Measurements from ENCODE around the gene SLC9A7. TPM values are rescaled to one million over a fixed set of nuclear protein-coding genes. Genes with fewer than 3 reads are reported as not detected.

Gene SLC9A7
- total and polyA plus RNA-seq, 2 donors (not counting 3 experiments of a cell fraction or from before 2014, with no cell fraction given) = 4.6 to 7.5 TPM

DNA sequence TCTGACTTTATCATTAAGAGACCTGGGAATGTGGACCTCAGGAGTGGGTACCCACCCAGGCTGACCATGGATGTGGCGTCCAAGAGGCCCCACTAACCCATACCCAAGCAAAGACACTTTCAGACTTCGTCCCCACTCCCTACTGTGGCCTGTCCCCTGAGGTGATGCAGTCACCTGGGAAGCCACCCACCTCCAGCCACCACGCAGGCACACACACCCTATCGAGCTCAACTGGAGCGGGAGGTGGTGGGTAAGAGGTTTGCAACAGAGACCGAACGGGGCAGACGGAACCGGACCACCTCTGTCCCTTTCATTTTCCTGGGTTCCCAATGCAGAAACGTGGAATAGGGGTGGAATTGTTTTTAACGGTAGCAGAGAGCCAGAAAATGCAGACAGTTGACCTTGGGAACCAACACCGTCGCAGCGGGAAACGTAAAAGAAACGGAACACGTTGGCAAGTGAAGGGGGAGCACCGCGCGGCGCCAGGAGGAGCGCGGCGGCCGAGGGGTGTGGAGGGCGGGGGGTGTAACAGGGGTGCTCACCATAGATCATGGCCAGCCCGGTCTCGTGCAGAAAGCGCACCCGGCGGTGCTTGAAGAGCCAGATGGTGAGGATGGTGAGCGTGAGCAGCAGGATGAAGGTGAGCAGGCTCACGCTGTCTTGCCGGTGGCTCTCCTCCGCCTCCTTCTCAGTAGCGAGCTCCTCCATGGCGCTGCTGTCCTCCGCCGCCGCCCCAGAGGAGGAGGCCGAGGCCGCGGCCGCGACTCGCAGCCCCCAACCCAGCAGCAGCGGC lies 559 bp downstream of the SLC9A7 start:
- Histone ChIP-seq H3K4me2 (ENCODE audit: insufficient read depth, low read length) (peak overlapping the region; percentile 65), H2AFZ (ENCODE audit: low read depth, low read length) (peak overlapping the region; percentile 96), H3K27me3 (ENCODE audit: control insufficient read depth in 2 of 2, insufficient read depth in 2 of 2, low read length in 2 of 2) (no peaks in the 10 kb centered on the region), H3K9ac (replicated peaks; ENCODE audit: extremely low read depth, insufficient read depth, low read length) (peak overlapping the region; percentile 26), H3K27ac (ENCODE audit: insufficient read depth, low read depth, low read length) (no peak overlapping the region), H3K4me3 (replicated peaks in 1 of 3; ENCODE audit: insufficient read depth in 1 of 3, low read depth in 1 of 3, low read length in 3 of 3) (peak overlapping the region; percentile 53 to 60 (median 54)), H3K9me1 (replicated peaks; ENCODE audit: control insufficient read depth, extremely low read depth, insufficient read depth, low read length) (no peaks in the 10 kb centered on the region), H3K4me1 (ENCODE audit: control insufficient read depth, extremely low read depth, insufficient read depth, low read length) (peaks cover 13% of the 10 kb centered on the region), H3K79me2 (ENCODE audit: control insufficient read depth, insufficient read depth, low read length) (peaks cover 2% of the 10 kb centered on the region), H4K20me1 (replicated peaks; ENCODE audit: control insufficient read depth, extremely low read depth, insufficient read depth, low read length) (no peaks in the 10 kb centered on the region), H3K36me3 (ENCODE audit: control insufficient read depth in 2 of 2, extremely low read depth in 1 of 2, insufficient read depth in 2 of 2, low read length in 2 of 2) (no peaks in the 10 kb centered on the region), H3K9me3 (replicated peaks; ENCODE audit: control insufficient read depth, insufficient read depth, low read length) (no peaks in the 10 kb centered on the region)
- DNase-seq (ENCODE audit: low read depth, low spot score) (peak; percentile 23), FAIRE-seq (peak; percentile 59)
- no TSS peak for BruUV-seq (replicated peaks)
- ChIA-PET POLR2A (no interaction called here), CTCF (interaction anchor here (0.7 to 4.1 kb wide), 9 partner anchors 9 to 337 kb away, joined by 3 to 70 read pairs (median 4); no protein-coding TSS in a partner anchor)
- dilution Hi-C loops (cut with MboI; ENCODE audit: extremely low pct_ligation_motif_present, low sequenced_read_pairs) (no loop called here), intact Hi-C loops (cut with micrococcal nuclease) (loop anchor here (2.0 to 10.0 kb wide), 3 partner anchors 154 to 334 kb away; partner anchors contain the start of gene JADE3)
- no peak for TF ChIP-seq FOS (IDR thresholded peaks at IDR 0.05; ENCODE audit: borderline replicate concordance, insufficient read depth, low read length)
- TF ChIP-seq EZH2 (IDR thresholded peaks at IDR 0.05; ENCODE audit: borderline replicate concordance, low read depth, low read length, severe bottlenecking) = no peak
- TF ChIP-seq MYC (IDR thresholded peaks at IDR 0.05; ENCODE audit: low read depth, low read length) = no peak
- no peak for TF ChIP-seq GATA2 (IDR thresholded peaks at IDR 0.05; ENCODE audit: insufficient read depth, insufficient read length, low read depth, low read length)
- no peak for TF ChIP-seq POLR2A (IDR thresholded peaks at IDR 0.05; ENCODE audit: low read depth, low read length)
- TF ChIP-seq, protein P1, sequence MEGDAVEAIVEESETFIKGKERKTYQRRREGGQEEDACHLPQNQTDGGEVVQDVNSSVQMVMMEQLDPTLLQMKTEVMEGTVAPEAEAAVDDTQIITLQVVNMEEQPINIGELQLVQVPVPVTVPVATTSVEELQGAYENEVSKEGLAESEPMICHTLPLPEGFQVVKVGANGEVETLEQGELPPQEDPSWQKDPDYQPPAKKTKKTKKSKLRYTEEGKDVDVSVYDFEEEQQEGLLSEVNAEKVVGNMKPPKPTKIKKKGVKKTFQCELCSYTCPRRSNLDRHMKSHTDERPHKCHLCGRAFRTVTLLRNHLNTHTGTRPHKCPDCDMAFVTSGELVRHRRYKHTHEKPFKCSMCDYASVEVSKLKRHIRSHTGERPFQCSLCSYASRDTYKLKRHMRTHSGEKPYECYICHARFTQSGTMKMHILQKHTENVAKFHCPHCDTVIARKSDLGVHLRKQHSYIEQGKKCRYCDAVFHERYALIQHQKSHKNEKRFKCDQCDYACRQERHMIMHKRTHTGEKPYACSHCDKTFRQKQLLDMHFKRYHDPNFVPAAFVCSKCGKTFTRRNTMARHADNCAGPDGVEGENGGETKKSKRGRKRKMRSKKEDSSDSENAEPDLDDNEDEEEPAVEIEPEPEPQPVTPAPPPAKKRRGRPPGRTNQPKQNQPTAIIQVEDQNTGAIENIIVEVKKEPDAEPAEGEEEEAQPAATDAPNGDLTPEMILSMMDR (IDR thresholded peaks at IDR 0.05; ENCODE audit: extremely low read depth in 1 of 2, insufficient read depth in 1 of 2, low read depth in 1 of 2, low read length in 2 of 2) = no peak
- no peak for TF ChIP-seq JUN (IDR thresholded peaks at IDR 0.05; ENCODE audit: borderline replicate concordance, insufficient read depth, insufficient read length, low read depth)
- TF ChIP-seq, protein P2, sequence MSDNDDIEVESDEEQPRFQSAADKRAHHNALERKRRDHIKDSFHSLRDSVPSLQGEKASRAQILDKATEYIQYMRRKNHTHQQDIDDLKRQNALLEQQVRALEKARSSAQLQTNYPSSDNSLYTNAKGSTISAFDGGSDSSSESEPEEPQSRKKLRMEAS (IDR thresholded peaks at IDR 0.05; ENCODE audit: insufficient read depth, insufficient read length) = no peak
- no peak for TF ChIP-seq POLR2AphosphoS5 (IDR thresholded peaks at IDR 0.05; ENCODE audit: insufficient read depth, low read depth, low read length)
